ENCODE data around the gene SKIC8.

- TF ChIP-seq CTCF (CRISPR knock-in tag; IDR thresholded peaks at IDR 0.05) = no peak
- TF ChIP-seq ZBTB49 (CRISPR knock-in tag; IDR thresholded peaks at IDR 0.05; ENCODE audit: borderline replicate concordance) = no peak
- no peak for TF ChIP-seq KDM2A (CRISPR knock-in tag; IDR thresholded peaks at IDR 0.05; ENCODE audit: borderline replicate concordance, low read depth)
- TF ChIP-seq HNF4A (CRISPR knock-in tag; IDR thresholded peaks at IDR 0.05) = no peak
- TF ChIP-seq NCOA2 (CRISPR knock-in tag; IDR thresholded peaks at IDR 0.05) = no peak
- no peak for TF ChIP-seq NR3C1 (CRISPR knock-in tag; IDR thresholded peaks at IDR 0.05)
- no peak for TF ChIP-seq ZMYM2 (CRISPR knock-in tag; IDR thresholded peaks at IDR 0.05)
- TF ChIP-seq CBFB (CRISPR knock-in tag; IDR thresholded peaks at IDR 0.05) = no peak
- TF ChIP-seq MXI1 (IDR thresholded peaks at IDR 0.05; ENCODE audit: borderline replicate concordance, low read depth, low read length) = no peak
- TF ChIP-seq ZNF570 (CRISPR knock-in tag; IDR thresholded peaks at IDR 0.05; ENCODE audit: borderline replicate concordance) = no peak
- TF ChIP-seq NFKBIZ (CRISPR knock-in tag; IDR thresholded peaks at IDR 0.05) = no peak
These were observed 35.5 kb downstream of the SKIC8 start for GRCh38 chr15:78263907-78264303.
